22Rv1 (cell line): ENCODE data around the gene CCNA1.

ENCODE experiments used
- CTCF ChIP-seq: fragments of 450-650 bp; IDR thresholded peaks from 2 replicates; pipeline ENCODE4 v1.5.1; 2017; ENCODE audit warnings: mild to moderate bottlenecking
- ZFX ChIP-seq: fragments of 450-650 bp; IDR thresholded peaks from 2 replicates; pipeline ENCODE4 v1.6.1; 2017; ENCODE audit warnings: antibody characterized with exemption, borderline replicate concordance

- TF ChIP-seq ZFX: no peak
- TF ChIP-seq CTCF: no peak
These were observed 10.8 kb upstream of the CCNA1 start for GRCh38 chr13:36421447-36421846.
